NCI-H1694 treated with DMSO at 0.1 percent for 48 hours (cell line): Measurements from ENCODE around the gene PIP5KL1.

Source experiments
- DNase-seq: peaks from one replicate; lab custom pipeline; 2025; lab: John Stamatoyannopoulos, UW

Gene PIP5KL1

DNA sequence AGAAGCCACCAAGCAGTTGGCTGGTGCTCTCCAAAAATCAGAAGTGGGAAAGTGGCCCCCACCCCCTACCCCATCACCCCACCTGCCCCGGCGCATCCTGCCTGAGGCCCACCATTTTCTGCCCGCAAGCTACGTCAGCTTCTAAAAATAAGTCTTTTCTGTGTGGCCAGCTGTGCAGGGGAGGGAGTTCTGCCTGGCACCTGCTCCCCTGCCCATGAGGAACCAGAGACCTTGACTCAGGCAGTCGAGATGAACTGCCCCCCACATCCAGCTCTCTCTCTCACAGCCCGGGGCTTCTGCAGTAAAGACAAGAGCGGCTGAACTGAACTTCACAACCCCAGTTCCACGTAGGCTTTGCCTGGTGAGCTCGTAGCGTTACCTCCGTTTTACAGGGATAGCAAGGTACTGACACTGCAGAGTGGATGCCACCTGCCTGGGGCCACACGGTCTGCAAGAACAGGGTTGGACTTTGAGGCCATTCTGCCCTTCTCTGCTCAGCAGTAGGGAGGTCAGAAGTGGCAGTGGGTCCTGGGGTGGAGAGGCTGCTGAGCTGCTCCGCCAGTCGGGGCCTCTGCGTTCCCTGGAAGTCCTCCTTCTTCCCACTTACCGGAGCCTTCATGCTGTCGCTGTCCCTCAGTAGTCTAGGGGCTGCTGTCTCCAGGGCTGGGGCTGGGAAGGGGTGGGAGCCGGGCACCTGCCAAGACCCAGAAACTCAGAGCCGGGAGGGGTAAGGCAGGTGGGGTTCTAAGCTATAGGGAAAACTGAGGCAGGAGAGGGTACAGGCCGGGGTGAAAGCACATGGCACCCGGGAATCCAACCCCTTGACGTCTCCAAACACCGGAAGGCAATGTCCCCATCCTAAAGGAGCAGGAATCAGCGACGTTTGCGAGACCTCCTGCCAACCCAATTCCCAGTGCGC, 14.5 kb downstream of the PIP5KL1 start:
- no peak for DNase-seq

GRCh38 chr9:127915325-127915752, 15.2 kb downstream of the PIP5KL1 start:
- DNase-seq, result no peak

DNA sequence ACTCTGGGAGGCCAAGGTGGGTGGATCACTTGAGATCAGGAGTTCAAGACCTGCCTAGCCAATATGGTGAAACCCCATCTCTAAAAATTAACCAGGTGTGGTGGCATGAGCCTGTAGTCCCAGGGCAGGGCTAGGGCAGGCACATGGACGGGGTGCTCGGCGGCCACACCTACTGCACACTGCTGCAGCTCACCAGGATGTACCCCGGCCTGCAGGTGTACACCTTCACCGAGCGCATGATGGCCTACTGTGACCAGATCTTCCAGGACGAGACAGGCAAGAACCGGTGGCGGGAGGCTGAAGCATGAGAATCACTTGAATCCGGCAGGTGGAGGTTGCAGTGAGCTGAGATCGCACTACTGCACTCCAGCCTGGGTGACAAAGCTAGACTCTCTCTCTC, 16.9 kb downstream of the PIP5KL1 start:
- no peak for DNase-seq

DNA sequence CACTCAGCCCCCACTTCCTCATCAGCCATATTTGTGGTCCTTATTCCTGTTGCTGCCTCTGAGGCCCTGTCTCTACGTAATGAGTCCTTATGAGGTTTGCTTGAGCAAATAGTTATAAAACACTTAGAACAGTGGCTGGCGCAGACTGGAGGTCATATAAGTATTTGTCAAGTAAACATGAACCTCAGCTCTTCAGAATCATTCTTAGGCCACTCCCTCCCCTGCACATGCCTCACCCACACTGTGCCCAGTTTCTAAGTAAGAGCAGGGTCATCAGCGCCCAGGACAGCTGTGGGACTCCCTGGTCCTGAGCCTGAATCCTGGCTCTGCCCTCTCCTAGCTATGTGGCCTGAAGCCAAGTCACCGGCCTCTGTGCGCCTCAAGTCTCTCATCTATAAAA, 17.7 kb downstream of the PIP5KL1 start:
- no peak for DNase-seq

DNA sequence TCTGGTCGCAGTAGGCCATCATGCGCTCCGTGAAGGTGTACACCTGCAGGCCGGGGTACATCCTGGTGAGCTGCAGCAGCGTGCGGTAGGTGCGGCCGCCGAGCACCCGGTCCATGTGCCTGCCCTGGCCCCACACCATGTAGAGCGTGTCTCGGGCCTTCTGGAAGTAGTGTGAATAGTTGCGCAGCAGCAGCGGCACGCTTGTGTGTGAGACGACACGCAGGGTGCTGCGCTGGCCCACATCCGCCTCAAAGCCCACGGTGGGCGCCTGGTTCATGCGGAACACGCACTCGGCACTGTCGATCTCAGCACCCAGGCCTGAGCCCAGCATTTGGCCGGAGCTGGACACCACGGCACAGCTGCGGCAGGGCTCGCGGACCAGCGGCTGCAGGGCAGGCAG, 18.3 kb downstream of the PIP5KL1 start:
- no peak for DNase-seq

DNA sequence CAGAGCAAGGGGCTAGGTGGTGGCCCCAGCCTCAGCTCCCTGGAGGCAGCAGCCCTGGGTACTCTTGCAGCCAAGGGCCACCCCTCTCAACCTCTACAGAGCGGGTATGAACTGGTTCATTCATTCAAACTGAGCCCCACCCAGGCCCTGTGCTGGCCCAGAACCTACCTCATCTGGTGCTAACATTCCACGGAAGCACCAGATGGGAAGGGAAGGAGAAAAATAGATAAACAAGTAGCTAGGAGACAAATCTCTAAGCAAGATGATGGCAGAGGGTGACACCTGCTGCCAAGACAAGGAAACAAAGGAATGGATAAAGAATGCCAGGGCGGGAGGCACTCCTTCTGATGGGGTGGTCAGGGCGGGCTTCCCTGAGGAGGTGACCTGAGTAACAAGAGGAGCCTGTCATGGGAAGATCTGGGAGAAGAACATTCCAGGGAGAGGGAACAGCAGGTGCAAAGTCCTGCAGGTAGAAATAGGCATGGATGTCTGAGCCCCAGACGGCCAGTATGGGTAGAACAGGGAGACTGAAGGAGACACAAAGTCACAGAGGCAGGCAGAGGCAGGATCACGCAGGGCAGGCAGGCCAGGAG, 19.9 kb downstream of the PIP5KL1 start:
- peak; percentile 81 for DNase-seq

- DNase-seq, result no peak
These were observed 20.7 kb downstream of the PIP5KL1 start for GRCh38 chr9:127909839-127910273.

GRCh38 chr9:127908660-127908926, 22.0 kb downstream of the PIP5KL1 start:
- no peak for DNase-seq

DNA sequence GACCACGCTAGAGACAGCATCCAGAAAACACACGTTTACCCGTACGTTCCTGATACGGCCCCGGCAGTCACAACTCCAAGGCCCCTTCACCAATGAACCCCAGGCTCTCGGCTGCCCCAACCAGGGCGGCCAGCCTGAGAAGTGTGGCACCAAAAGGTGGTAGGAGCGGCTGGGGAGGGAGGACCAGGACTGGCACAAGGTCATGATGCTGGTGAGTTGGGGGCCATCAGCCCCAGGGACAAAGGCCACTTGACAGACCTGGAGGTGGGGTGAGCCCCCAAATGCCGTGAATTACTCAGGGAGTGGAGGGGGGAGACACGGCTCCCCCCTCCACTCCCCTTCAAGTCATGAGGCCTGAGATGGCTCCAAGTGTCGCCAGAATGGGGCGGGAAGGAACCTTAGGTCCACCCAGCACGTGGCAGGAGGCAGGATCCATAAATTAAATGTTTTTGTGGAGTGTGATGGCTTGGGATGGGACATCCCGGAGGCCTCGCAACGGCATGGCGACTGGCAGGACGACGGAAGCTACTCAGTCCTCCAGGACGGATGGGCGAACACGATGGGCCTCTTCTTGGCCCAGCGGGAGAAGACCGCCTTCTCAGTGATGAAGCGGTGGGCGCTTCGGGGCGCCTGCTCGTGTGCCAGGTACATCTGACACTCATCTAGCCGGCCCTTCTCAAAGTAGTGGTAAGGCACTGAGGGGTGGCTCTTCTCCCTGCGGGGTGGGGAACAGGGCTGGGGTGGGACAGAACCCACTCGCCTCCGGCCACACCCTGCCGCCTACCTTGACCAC, 22.5 kb downstream of the PIP5KL1 start:
- no peak for DNase-seq

DNA sequence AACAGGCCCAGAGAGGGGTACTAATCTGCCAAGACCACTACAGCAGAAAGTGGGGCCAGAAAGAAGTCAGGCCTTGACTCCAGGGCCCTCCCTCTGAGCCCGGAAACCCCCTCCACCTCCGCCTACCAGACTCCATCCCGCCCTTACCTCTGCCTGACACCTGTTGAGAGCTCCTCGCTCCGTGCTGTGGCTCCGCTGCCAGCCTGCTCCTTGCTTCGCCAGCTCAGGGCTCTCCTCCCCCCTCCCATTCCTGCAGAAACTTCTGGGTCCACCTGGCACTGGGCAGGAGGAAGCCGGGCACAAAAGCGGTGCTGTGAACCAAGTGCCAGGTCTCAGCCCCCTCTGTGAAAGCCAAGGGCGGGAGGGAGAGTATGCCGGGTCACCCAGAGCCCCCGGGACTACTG, 24.8 kb downstream of the PIP5KL1 start:
- DNase-seq, result no peak

GRCh38 chr9:127905004-127905728, 25.4 kb downstream of the PIP5KL1 start:
- no peak for DNase-seq

GRCh38 chr9:127904561-127905003, 26.0 kb downstream of the PIP5KL1 start:
- no peak for DNase-seq

DNA sequence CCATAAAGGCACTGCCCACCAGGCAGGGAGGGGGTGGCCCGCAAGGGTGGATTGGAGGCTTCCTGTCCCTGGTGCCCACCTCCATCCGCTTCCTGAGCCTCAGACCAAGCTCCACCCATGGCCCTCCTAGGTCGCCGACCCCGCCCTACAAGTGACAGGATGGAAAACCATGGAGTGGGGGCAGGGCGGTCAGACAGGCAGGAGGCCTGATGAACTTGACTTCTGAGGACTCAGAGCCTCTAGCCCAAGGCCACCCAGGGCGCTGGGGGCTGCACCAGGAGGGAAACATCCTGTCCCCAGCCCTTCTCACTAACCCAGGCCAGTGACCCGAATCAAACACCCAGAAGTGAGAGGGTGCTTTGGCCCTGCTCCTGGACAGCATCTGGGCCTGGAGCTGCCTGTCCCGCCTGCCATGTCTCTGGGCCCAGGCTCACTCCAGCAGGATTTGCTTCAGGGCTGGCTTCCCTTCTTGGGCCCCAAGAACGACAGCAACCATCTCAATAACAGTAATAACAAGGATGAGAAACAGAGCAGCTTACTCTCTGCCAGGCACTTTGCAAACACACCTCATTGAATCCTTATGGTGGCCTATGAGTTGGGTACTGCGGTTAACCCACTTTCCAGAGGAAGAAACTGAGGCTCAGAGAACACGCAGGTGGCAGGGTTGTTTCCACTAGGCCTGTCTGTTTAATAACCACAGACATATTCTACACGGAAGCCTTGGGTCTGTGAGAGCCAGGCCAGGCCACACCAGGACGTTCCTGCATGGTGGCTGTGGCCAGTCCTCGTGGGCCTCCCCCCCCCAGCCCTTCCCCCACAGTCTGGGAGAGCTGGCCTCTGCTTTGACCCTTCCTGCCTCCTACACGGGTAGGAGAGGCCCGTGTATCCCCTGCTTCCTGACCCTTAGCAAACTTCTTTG, 26.8 kb downstream of the PIP5KL1 start:
- no peak for DNase-seq

GRCh38 chr9:127899128-127899943, 31.2 kb downstream of the PIP5KL1 start, which contains the start of gene ST6GALNAC6:
Gene ST6GALNAC6 (minus strand): TSS chr9:127899603. CDS start chr9:127897981, 1,622 bp downstream.
- peak; percentile 15 for DNase-seq

- no peak for DNase-seq
These were observed 32.0 kb downstream of the PIP5KL1 start for GRCh38 chr9:127898433-127899127.

GRCh38 chr9:127897193-127897692, 33.3 kb downstream of the PIP5KL1 start:
- no peak for DNase-seq

DNA sequence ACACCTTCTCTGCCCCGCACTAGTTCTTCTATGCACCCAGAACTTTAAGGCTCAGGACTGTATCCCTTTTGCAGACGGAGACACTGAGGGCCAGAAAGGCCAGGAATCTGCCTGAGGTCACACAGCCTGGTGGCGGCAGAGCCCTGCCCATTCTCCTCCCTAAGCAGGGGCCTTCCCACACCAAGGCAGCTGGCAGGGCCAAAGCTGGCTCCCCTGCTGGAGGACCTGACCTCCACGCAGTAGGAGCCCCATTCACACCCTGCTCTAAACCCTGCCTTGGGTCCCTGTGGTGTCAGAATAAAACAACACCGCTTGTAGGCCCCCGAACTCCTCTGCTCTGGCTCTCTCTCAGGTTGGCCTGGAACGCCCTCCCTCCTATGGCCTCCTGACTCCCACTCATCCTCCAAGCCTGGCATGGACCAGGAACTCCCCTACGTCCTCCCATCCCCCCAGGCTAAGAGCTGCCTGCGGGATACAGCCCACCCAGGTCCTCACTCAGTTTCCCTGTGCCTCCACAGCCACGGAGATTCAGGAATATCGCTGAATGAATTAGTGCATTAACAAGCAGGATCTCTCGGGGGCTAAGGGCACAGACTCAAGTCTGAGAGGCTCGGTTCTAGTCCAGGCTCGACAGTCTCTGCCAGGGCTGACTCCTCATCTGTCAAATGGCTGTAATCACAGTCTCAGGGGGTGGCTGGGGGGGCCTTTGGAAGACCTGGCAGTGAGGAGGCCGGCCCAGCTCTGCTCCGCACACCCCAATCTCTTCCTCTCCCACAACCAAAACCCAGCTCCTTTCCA, 34.0 kb downstream of the PIP5KL1 start:
- DNase-seq, result no peak

DNA sequence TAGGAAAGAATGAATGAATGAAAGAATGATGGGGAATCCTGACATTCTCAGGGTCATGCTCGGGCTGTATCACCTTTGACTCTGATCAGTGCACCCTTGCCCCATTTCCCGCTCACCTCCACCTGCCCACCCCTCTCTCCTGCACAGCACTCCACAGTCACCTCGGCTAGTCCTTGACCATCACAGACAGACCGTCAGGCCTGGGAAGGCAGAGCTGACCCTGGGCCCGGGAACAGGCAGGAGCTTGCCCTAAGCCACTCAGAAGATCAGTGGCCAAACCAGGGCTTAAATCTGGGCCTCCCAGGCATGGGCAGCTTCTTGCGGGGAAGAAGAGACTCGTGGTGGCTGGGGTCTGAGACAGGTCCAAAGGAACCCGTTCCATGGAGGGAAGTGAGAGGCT, 34.8 kb downstream of the PIP5KL1 start:
- DNase-seq, result no peak
